ENCODE measurements around the gene GJB6.

GRCh38 chr13:20239748-20240147 lies 7.6 kb upstream of the GJB6 start:
- TF ChIP-seq POLR2A (IDR thresholded peaks at IDR 0.05) (no peak), CTCF (IDR thresholded peaks at IDR 0.05) (no peak)
